Endothelial cell of umbilical vein (primary cell): ENCODE measurements around the gene TEAD3. TPM values are rescaled to one million over a fixed set of nuclear protein-coding genes. Genes with fewer than 3 reads are reported as not detected.

Experiments used
- BruUV-seq: library from RNA; stranded (reverse); fragments of 400-500 nt; replicated peaks from 2 replicates; lab custom pipeline; 2021; lab: Mats Ljungman, UMichigan
- CTCF ChIA-PET: fragments of 300-600, 350-600 bp; sonication (Branson Sonifier 250); formaldehyde crosslinking; loops from one replicate; lab custom pipeline; 2021; ENCODE audit warnings: antibody characterized with exemption, inconsistent platforms; lab: Charles Lee
- POLR2A ChIA-PET: fragments of 300-600, 350-600 bp; sonication (Branson Sonifier 250); formaldehyde crosslinking; loops from one replicate; lab custom pipeline; 2021; ENCODE audit warnings: antibody characterized with exemption, inconsistent platforms; lab: Charles Lee
- DNase-seq: peaks from one replicate; pipeline ENCODE4 v3.0.0-alpha.2; 2011; ENCODE audit warnings: low read depth, low spot score
- FAIRE-seq: peaks from 2 replicates; lab custom pipeline; 2011; peaks lifted over from hg19 to GRCh38; lab: Jason Lieb, UNC
- H2AFZ ChIP-seq: 2 replicates; pipeline ENCODE4 v1.6.0; 2012; ENCODE audit warnings: low read depth, low read length, control low read depth, inconsistent platforms
- H3K27ac ChIP-seq: 2 replicates; pipeline ENCODE4 v1.5.1; 2011; ENCODE audit warnings: low read depth, mild to moderate bottlenecking, control low read depth, low read length, moderate library complexity; ENCODE audit not compliant: insufficient read depth
- H3K27me3 ChIP-seq, 2 experiments: 2 replicates each; pipeline versions ENCODE4 v1.6.0 to v1.6.1; 2011; ENCODE audit warnings: low read length in 2 of 2, mixed read lengths in 1 of 2; ENCODE audit not compliant: control insufficient read depth in 2 of 2, insufficient read depth in 2 of 2
- H3K36me3 ChIP-seq, 2 experiments: 2 replicates in 1 of 2; 3 replicates in 1 of 2; pipeline ENCODE4 v1.5.1; 2011; ENCODE audit warnings: low read length in 2 of 2, mild to moderate bottlenecking in 1 of 2, moderate library complexity in 1 of 2; ENCODE audit not compliant: control insufficient read depth in 2 of 2, insufficient read depth in 2 of 2; ENCODE audit errors: extremely low read depth in 1 of 2
- H3K4me1 ChIP-seq: 3 replicates; pipeline ENCODE4 v1.5.1; 2011; ENCODE audit warnings: mild to moderate bottlenecking, low read length; ENCODE audit not compliant: control insufficient read depth, insufficient read depth; ENCODE audit errors: extremely low read depth
- H3K4me2 ChIP-seq: 2 replicates; pipeline ENCODE4 v1.6.1; 2011; ENCODE audit warnings: low read length, control low read depth, mixed read lengths; ENCODE audit not compliant: insufficient read depth
- H3K4me3 ChIP-seq, 3 experiments: fragments of 200-600 bp in 1 of 3; sonication (generic), shearing (Covaris generic) in 1 of 3; replicated peaks in 1 of 3; 2 replicates each; pipeline ENCODE4 v1.5.1; 2011 to 2016; ENCODE audit warnings: control low read depth in 3 of 3, low read length in 3 of 3, mild to moderate bottlenecking in 2 of 3, inconsistent platforms in 1 of 3, low read depth in 1 of 3, moderate library complexity in 1 of 3; ENCODE audit not compliant: insufficient read depth in 1 of 3
- H3K79me2 ChIP-seq: 2 replicates; pipeline ENCODE4 v1.6.0; 2012; ENCODE audit warnings: low read length, inconsistent platforms; ENCODE audit not compliant: control insufficient read depth, insufficient read depth
- H3K9ac ChIP-seq: replicated peaks from 2 replicates; pipeline ENCODE3; 2011; ENCODE audit warnings: low read length, control low read depth; ENCODE audit not compliant: insufficient read depth; ENCODE audit errors: extremely low read depth
- H3K9me1 ChIP-seq: replicated peaks from 3 replicates; pipeline ENCODE4 v1.6.0; 2011; ENCODE audit warnings: mild to moderate bottlenecking, low read length; ENCODE audit not compliant: control insufficient read depth, insufficient read depth; ENCODE audit errors: extremely low read depth
- H3K9me3 ChIP-seq: replicated peaks from 2 replicates; pipeline ENCODE4 v1.5.1; 2012; ENCODE audit warnings: low read length, inconsistent platforms; ENCODE audit not compliant: control insufficient read depth, insufficient read depth
- H4K20me1 ChIP-seq: replicated peaks from 2 replicates; pipeline ENCODE3; 2011; ENCODE audit warnings: mild to moderate bottlenecking, low read length; ENCODE audit not compliant: control insufficient read depth, insufficient read depth; ENCODE audit errors: extremely low read depth
- CTCF ChIP-seq, 2 donors: IDR thresholded peaks; 1 replicate in 1 of 2; 2 replicates in 1 of 2; pipeline ENCODE4 v1.5.1; 2011; ENCODE audit warnings: low read length in 2 of 2, mild to moderate bottlenecking in 2 of 2, moderate library complexity in 2 of 2, control low read depth in 1 of 2, inconsistent platforms in 1 of 2, low read depth in 1 of 2; ENCODE audit not compliant: insufficient read depth in 1 of 2; ENCODE audit errors: extremely low read depth in 1 of 2
- EZH2 ChIP-seq: IDR thresholded peaks from 2 replicates; pipeline ENCODE4 v1.6.1; 2012; ENCODE audit warnings: borderline replicate concordance, low read depth, mild to moderate bottlenecking, moderate library complexity, low read length, inconsistent platforms; ENCODE audit not compliant: severe bottlenecking
- FOS ChIP-seq: IDR thresholded peaks from 2 replicates; pipeline ENCODE4 v1.6.1; 2011; ENCODE audit warnings: mild to moderate bottlenecking, low read length, moderate library complexity, borderline replicate concordance; ENCODE audit not compliant: insufficient read depth
- GATA2 ChIP-seq: IDR thresholded peaks from 2 replicates; pipeline ENCODE4 v1.7.0; 2011; ENCODE audit warnings: low read depth, mild to moderate bottlenecking, moderate library complexity, mixed read lengths, low read length; ENCODE audit not compliant: insufficient read length, insufficient read depth
- JUN ChIP-seq: IDR thresholded peaks from 2 replicates; pipeline ENCODE4 v1.6.1; 2011; ENCODE audit warnings: borderline replicate concordance, low read depth; ENCODE audit not compliant: insufficient read length, insufficient read depth
- MAX ChIP-seq: IDR thresholded peaks from 2 replicates; pipeline ENCODE4 v1.6.1; 2011; ENCODE audit not compliant: insufficient read depth, insufficient read length
- MYC ChIP-seq: IDR thresholded peaks from one replicate; pipeline ENCODE4 v1.6.1; 2011; ENCODE audit warnings: mild to moderate bottlenecking, low read depth, low read length
- POLR2A ChIP-seq: IDR thresholded peaks from 2 replicates; pipeline ENCODE4 v1.6.1; 2012; ENCODE audit warnings: low read depth, mild to moderate bottlenecking, control low read depth, low read length
- POLR2AphosphoS5 ChIP-seq: IDR thresholded peaks from 2 replicates; pipeline ENCODE4 v1.6.1; 2012; ENCODE audit warnings: low read depth, mild to moderate bottlenecking, control low read depth, low read length, moderate library complexity; ENCODE audit not compliant: insufficient read depth
- dilution Hi-C: fragments of 300-500 bp; cut with MboI; formaldehyde crosslinking; loops from one replicate; pipeline ENCODE4 v1.15.0; 2019; ENCODE audit warnings: low sequenced_read_pairs; ENCODE audit not compliant: extremely low pct_ligation_motif_present
- intact Hi-C: fragments of 100-400 bp; cut with micrococcal nuclease; formaldehyde crosslinking; loops from one replicate; pipeline ENCODE4 v1.10.0; 2022
- polyA plus RNA-seq, 4 experiments: library from polyadenylated mRNA; depleted of rRNA in 3 of 4; stranded (reverse) in 3 of 4; unstranded in 1 of 4; fragments of >200 nt; gene quantifications; 2 replicates each; pipeline versions ENCODE4 v1.2.1 to v1.2.3, GENCODE V29; 2011 to 2012; ENCODE audit warnings: missing spikeins in 1 of 4
- total RNA-seq: library from RNA; stranded (reverse); gene quantifications from 2 replicates; pipeline ENCODE4 v1.2.3, GENCODE V29; 2021

TEAD3 gene
- total and polyA plus RNA-seq, 2 donors (not counting 3 experiments of a cell fraction or from before 2014, with no cell fraction given) = 1.1 to 1.6 TPM

GRCh38 chr6:35490821-35491557, 5.9 kb downstream of the TEAD3 start:
- no peaks in the 10 kb centered on the region for H3K9me3 ChIP-seq
- ChIA-PET CTCF (interaction anchor here (1.2 kb wide), 1 partner anchor 11 kb away, joined by 4 read pairs; no protein-coding TSS in a partner anchor), POLR2A (no interaction called here)
- no peaks in the 10 kb centered on the region for H3K4me1 ChIP-seq
- no peak overlapping the region for H3K4me2 ChIP-seq
- peaks cover 9 to 10% of the 10 kb centered on the region in 2 experiments for H3K27me3 ChIP-seq
- H3K4me3 ChIP-seq = no peak overlapping the region
- H3K9me1 ChIP-seq = no peaks in the 10 kb centered on the region
- dilution Hi-C loops = no loop called here
- DNase-seq (no peak), FAIRE-seq (no peak)
- TF ChIP-seq POLR2A (no peak), EZH2 (no peak), JUN (no peak), CTCF (IDR thresholded peaks at IDR 0.05; ENCODE audit: extremely low read depth in 1 of 2, insufficient read depth in 1 of 2, low read depth in 1 of 2, low read length in 2 of 2) (no peak), POLR2AphosphoS5 (no peak), GATA2 (no peak), MAX (no peak), FOS (no peak), MYC (no peak)
- BruUV-seq = no TSS peak
- intact Hi-C loops = no loop called here
- H3K79me2 ChIP-seq = no peaks in the 10 kb centered on the region
- H3K9ac ChIP-seq = no peak overlapping the region
- no peak overlapping the region for H2AFZ ChIP-seq
- no peaks in the 10 kb centered on the region for H3K36me3 ChIP-seq
- no peaks in the 10 kb centered on the region for H4K20me1 ChIP-seq
- no peak overlapping the region for H3K27ac ChIP-seq
